ENCODE data around the gene THSD7B.
"Not testable (repeated sequence)": the region's sequence is repeated elsewhere in the genome, so short reads cannot be mapped to it uniquely, and the experiment has no call there.

Gene THSD7B

GRCh38 chr2:136980303-136980702 is 215.0 kb downstream of the THSD7B start:
- Histone ChIP-seq H3K27me3 (ENCODE audit: control insufficient read depth in 5 of 5, insufficient read depth in 4 of 5, low read length in 5 of 5) (no peaks in the 10 kb centered on the region), H3K4me3 (ENCODE audit: low read depth in 1 of 5, low read length in 5 of 5) (no peak overlapping the region), H3K9me3 (ENCODE audit: control insufficient read depth in 5 of 5, low read length in 5 of 5) (no peaks in the 10 kb centered on the region), H3K4me1 (ENCODE audit: control insufficient read depth in 5 of 5, insufficient read depth in 5 of 5, low read length in 5 of 5) (peaks cover 0 to 6% (median 0%) of the 10 kb centered on the region in 5 donors), H3K9ac (ENCODE audit: low read length in 5 of 5) (no peak overlapping the region), H3K36me3 (ENCODE audit: control insufficient read depth in 5 of 5, insufficient read depth in 5 of 5, low read length in 5 of 5) (no peaks in the 10 kb centered on the region), H3K27ac (ENCODE audit: low read depth, low read length) (no peak overlapping the region)

DNA sequence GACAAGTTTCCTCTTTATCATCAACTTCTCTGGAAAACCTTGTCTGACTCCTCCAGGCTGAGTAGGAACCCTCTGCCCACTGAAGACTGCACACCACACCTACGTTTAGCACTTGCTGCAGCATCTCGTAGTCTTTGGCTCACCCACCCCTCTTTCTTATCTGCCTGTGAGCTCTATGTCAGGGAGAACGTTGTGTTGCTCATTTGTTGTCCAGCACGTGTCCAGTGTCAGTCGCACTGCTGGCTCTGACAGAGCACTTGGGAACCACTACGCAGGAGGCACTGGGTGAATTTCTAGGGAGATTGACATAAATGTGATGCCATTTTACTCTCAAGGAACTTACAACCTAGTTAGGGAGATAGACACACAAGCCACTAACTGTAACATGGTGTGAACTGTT is 216.3 kb downstream of the THSD7B start:
- not testable (repeated sequence) for H3K27ac ChIP-seq (ENCODE audit: low read depth, low read length); H3K27me3 ChIP-seq (ENCODE audit: control insufficient read depth in 5 of 5, insufficient read depth in 4 of 5, low read length in 5 of 5); H3K9me3 ChIP-seq (ENCODE audit: control insufficient read depth in 5 of 5, low read length in 5 of 5); H3K4me3 ChIP-seq (ENCODE audit: low read depth in 1 of 5, low read length in 5 of 5); H3K9ac ChIP-seq (ENCODE audit: low read length in 5 of 5); H3K4me1 ChIP-seq (ENCODE audit: control insufficient read depth in 5 of 5, insufficient read depth in 5 of 5, low read length in 5 of 5); H3K36me3 ChIP-seq (ENCODE audit: control insufficient read depth in 5 of 5, insufficient read depth in 5 of 5, low read length in 5 of 5)

- Histone ChIP-seq H3K27ac (ENCODE audit: low read depth, low read length) (no peak overlapping the region), H3K4me1 (ENCODE audit: control insufficient read depth in 5 of 5, insufficient read depth in 5 of 5, low read length in 5 of 5) (peaks cover 0 to 9% (median 0%) of the 10 kb centered on the region in 5 donors)
Measured at GRCh38 chr2:136985044-136985443, 219.7 kb downstream of the THSD7B start.

GRCh38 chr2:136986605-136987221 is 221.4 kb downstream of the THSD7B start:
- Histone ChIP-seq H3K4me1 (ENCODE audit: control insufficient read depth in 5 of 5, insufficient read depth in 5 of 5, low read length in 5 of 5) (peaks cover 0 to 11% (median 0%) of the 10 kb centered on the region in 5 donors), H3K27ac (ENCODE audit: low read depth, low read length) (no peak overlapping the region)

More at GRCh38 chr2:136985044-136985443, 219.7 kb downstream of the THSD7B start:
- Histone ChIP-seq H3K4me3 (ENCODE audit: low read depth in 1 of 5, low read length in 5 of 5) (no peak overlapping the region), H3K9ac (ENCODE audit: low read length in 5 of 5) (no peak overlapping the region), H3K36me3 (ENCODE audit: control insufficient read depth in 5 of 5, insufficient read depth in 5 of 5, low read length in 5 of 5) (no peaks in the 10 kb centered on the region), H3K27me3 (ENCODE audit: control insufficient read depth in 5 of 5, insufficient read depth in 4 of 5, low read length in 5 of 5) (no peaks in the 10 kb centered on the region), H3K9me3 (ENCODE audit: control insufficient read depth in 5 of 5, low read length in 5 of 5) (no peaks in the 10 kb centered on the region)

DNA sequence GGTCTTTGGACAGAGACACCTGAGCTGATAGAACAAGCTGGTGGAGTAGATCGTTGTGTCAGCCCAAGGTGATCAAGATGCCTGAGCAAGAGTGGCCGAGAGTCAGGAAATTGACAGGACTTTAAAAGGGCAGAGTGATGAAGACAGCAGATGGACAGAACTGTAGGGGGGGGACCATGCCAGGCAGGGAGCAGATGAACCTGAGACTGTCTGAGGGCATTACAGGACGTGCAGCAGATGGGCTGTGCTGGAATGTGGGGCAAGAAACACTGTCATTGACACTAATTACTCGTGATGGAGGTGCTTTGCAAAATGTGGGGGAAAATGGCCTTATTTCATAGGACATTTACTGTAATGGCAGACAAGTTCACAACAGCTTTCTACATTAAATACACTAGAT is 225.0 kb downstream of the THSD7B start:
- H3K4me1 ChIP-seq (ENCODE audit: control insufficient read depth in 5 of 5, insufficient read depth in 5 of 5, low read length in 5 of 5) = peaks cover 0 to 6% (median 0%) of the 10 kb centered on the region in 5 donors
- no peak overlapping the region for H3K27ac ChIP-seq (ENCODE audit: low read depth, low read length)
- H3K9me3 ChIP-seq (ENCODE audit: control insufficient read depth in 5 of 5, low read length in 5 of 5) = no peaks in the 10 kb centered on the region
- no peaks in the 10 kb centered on the region for H3K27me3 ChIP-seq (ENCODE audit: control insufficient read depth in 5 of 5, insufficient read depth in 4 of 5, low read length in 5 of 5)
- H3K36me3 ChIP-seq (ENCODE audit: control insufficient read depth in 5 of 5, insufficient read depth in 5 of 5, low read length in 5 of 5) = no peaks in the 10 kb centered on the region
- no peak overlapping the region for H3K9ac ChIP-seq (ENCODE audit: low read length in 5 of 5)
- H3K4me3 ChIP-seq (ENCODE audit: low read depth in 1 of 5, low read length in 5 of 5) = no peak overlapping the region

More at GRCh38 chr2:136986605-136987221, 221.4 kb downstream of the THSD7B start:
- no peak overlapping the region for H3K4me3 ChIP-seq (ENCODE audit: low read depth in 1 of 5, low read length in 5 of 5)
- no peak overlapping the region for H3K9ac ChIP-seq (ENCODE audit: low read length in 5 of 5)
- no peaks in the 10 kb centered on the region for H3K27me3 ChIP-seq (ENCODE audit: control insufficient read depth in 5 of 5, insufficient read depth in 4 of 5, low read length in 5 of 5)
- no peaks in the 10 kb centered on the region for H3K36me3 ChIP-seq (ENCODE audit: control insufficient read depth in 5 of 5, insufficient read depth in 5 of 5, low read length in 5 of 5)
- no peaks in the 10 kb centered on the region for H3K9me3 ChIP-seq (ENCODE audit: control insufficient read depth in 5 of 5, low read length in 5 of 5)

DNA sequence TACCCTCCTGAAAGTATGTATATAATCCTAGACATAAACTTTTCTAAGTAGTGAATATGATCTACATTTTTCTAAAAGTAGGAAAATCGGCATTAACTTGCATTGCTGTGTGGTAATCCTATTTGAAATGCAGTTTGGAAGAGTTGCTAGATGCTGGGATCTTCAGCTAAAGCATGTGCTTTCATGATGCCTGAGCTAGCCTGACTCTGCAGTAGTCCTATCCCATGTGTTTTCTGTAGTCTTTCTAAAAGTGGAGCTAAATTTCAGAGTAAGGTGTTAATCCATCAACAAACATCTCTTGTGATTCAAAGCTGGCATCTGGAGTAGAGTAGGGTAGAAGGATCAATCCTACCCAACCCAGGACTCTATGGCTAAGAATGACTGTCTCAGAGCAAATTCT is 229.4 kb downstream of the THSD7B start:
- Histone ChIP-seq H3K4me3 (ENCODE audit: low read depth in 1 of 5, low read length in 5 of 5) (no peak overlapping the region), H3K27me3 (ENCODE audit: control insufficient read depth in 5 of 5, insufficient read depth in 4 of 5, low read length in 5 of 5) (no peaks in the 10 kb centered on the region), H3K9ac (ENCODE audit: low read length in 5 of 5) (no peak overlapping the region)

GRCh38 chr2:136997557-136997956 is 232.2 kb downstream of the THSD7B start:
- no peaks in the 10 kb centered on the region for H3K4me1 ChIP-seq (ENCODE audit: control insufficient read depth in 5 of 5, insufficient read depth in 5 of 5, low read length in 5 of 5)
- no peak overlapping the region for H3K4me3 ChIP-seq (ENCODE audit: low read depth in 1 of 5, low read length in 5 of 5)
- H3K36me3 ChIP-seq (ENCODE audit: control insufficient read depth in 5 of 5, insufficient read depth in 5 of 5, low read length in 5 of 5) = no peaks in the 10 kb centered on the region
- H3K27me3 ChIP-seq (ENCODE audit: control insufficient read depth in 5 of 5, insufficient read depth in 4 of 5, low read length in 5 of 5) = no peaks in the 10 kb centered on the region
- no peaks in the 10 kb centered on the region for H3K9me3 ChIP-seq (ENCODE audit: control insufficient read depth in 5 of 5, low read length in 5 of 5)
- no peak overlapping the region for H3K27ac ChIP-seq (ENCODE audit: low read depth, low read length)
- H3K9ac ChIP-seq (ENCODE audit: low read length in 5 of 5) = no peak overlapping the region

More for the DNA sequence above, 229.4 kb downstream of the THSD7B start:
- H3K36me3 ChIP-seq (ENCODE audit: control insufficient read depth in 5 of 5, insufficient read depth in 5 of 5, low read length in 5 of 5) = no peaks in the 10 kb centered on the region
- H3K4me1 ChIP-seq (ENCODE audit: control insufficient read depth in 5 of 5, insufficient read depth in 5 of 5, low read length in 5 of 5) = peaks cover 0 to 5% (median 0%) of the 10 kb centered on the region in 5 donors
- no peaks in the 10 kb centered on the region for H3K9me3 ChIP-seq (ENCODE audit: control insufficient read depth in 5 of 5, low read length in 5 of 5)
- H3K27ac ChIP-seq (ENCODE audit: low read depth, low read length) = no peak overlapping the region

GRCh38 chr2:137000811-137001210 is 235.5 kb downstream of the THSD7B start:
- no peaks in the 10 kb centered on the region for H3K27me3 ChIP-seq (ENCODE audit: control insufficient read depth in 5 of 5, insufficient read depth in 4 of 5, low read length in 5 of 5)
- H3K9ac ChIP-seq (ENCODE audit: low read length in 5 of 5) = no peak overlapping the region
- no peaks in the 10 kb centered on the region for H3K36me3 ChIP-seq (ENCODE audit: control insufficient read depth in 5 of 5, insufficient read depth in 5 of 5, low read length in 5 of 5)
- no peak overlapping the region for H3K27ac ChIP-seq (ENCODE audit: low read depth, low read length)
- H3K9me3 ChIP-seq (ENCODE audit: control insufficient read depth in 5 of 5, low read length in 5 of 5) = no peaks in the 10 kb centered on the region
- H3K4me1 ChIP-seq (ENCODE audit: control insufficient read depth in 5 of 5, insufficient read depth in 5 of 5, low read length in 5 of 5) = no peaks in the 10 kb centered on the region
- H3K4me3 ChIP-seq (ENCODE audit: low read depth in 1 of 5, low read length in 5 of 5) = no peak overlapping the region

GRCh38 chr2:137002896-137003295 is 237.6 kb downstream of the THSD7B start:
- Histone ChIP-seq H3K27me3 (ENCODE audit: control insufficient read depth in 5 of 5, insufficient read depth in 4 of 5, low read length in 5 of 5) (no peaks in the 10 kb centered on the region), H3K4me1 (ENCODE audit: control insufficient read depth in 5 of 5, insufficient read depth in 5 of 5, low read length in 5 of 5) (no peaks in the 10 kb centered on the region), H3K4me3 (ENCODE audit: low read depth in 1 of 5, low read length in 5 of 5) (no peak overlapping the region), H3K9ac (ENCODE audit: low read length in 5 of 5) (no peak overlapping the region), H3K36me3 (ENCODE audit: control insufficient read depth in 5 of 5, insufficient read depth in 5 of 5, low read length in 5 of 5) (no peaks in the 10 kb centered on the region), H3K27ac (ENCODE audit: low read depth, low read length) (no peak overlapping the region), H3K9me3 (ENCODE audit: control insufficient read depth in 5 of 5, low read length in 5 of 5) (no peaks in the 10 kb centered on the region)

DNA sequence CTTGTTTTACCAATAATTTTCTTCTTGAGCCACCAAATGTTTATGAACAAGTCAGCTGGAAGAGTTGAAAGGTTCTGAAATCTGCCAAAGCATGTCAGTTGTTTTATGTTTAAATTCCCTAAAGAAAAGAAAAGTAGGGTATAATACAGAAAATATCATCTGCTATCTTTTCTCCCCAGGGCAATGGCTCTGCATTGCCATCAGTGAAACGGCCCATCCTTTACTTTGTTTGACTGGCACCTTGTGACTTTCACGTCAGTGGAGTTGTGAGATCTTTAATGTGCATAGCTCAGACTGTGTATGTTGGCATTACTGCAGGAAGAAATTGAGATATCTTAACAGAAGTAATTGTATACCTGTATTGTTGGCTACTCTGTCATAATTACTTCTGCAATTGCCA is 239.9 kb downstream of the THSD7B start:
- Histone ChIP-seq H3K9me3 (ENCODE audit: control insufficient read depth in 5 of 5, low read length in 5 of 5) (no peaks in the 10 kb centered on the region), H3K36me3 (ENCODE audit: control insufficient read depth in 5 of 5, insufficient read depth in 5 of 5, low read length in 5 of 5) (no peaks in the 10 kb centered on the region), H3K9ac (ENCODE audit: low read length in 5 of 5) (no peak overlapping the region), H3K4me3 (ENCODE audit: low read depth in 1 of 5, low read length in 5 of 5) (no peak overlapping the region), H3K4me1 (ENCODE audit: control insufficient read depth in 5 of 5, insufficient read depth in 5 of 5, low read length in 5 of 5) (no peaks in the 10 kb centered on the region), H3K27me3 (ENCODE audit: control insufficient read depth in 5 of 5, insufficient read depth in 4 of 5, low read length in 5 of 5) (no peaks in the 10 kb centered on the region), H3K27ac (ENCODE audit: low read depth, low read length) (no peak overlapping the region)
